Karpas-422 (cell line): ENCODE measurements around the gene UBL7. TPM values are rescaled to one million over a fixed set of nuclear protein-coding genes. Genes with fewer than 3 reads are reported as not detected.

ENCODE experiments used
- DNase-seq: peaks from one replicate; pipeline ENCODE4 v3.0.0-alpha.2; 2015
- H2AFZ ChIP-seq: fragments of 200-600 bp; sonication (generic); 2 replicates; pipeline ENCODE4 v1.6.1; 2014; ENCODE audit warnings: antibody characterized with exemption, low read length, mixed read lengths
- H3K27ac ChIP-seq: fragments of 200-600 bp; sonication (generic); 2 replicates; pipeline ENCODE4 v1.5.1; 2014; ENCODE audit warnings: mild to moderate bottlenecking, low read length, moderate library complexity
- H3K27me3 ChIP-seq: fragments of 200-600 bp; sonication (generic); 2 replicates; pipeline ENCODE4 v1.6.1; 2014; ENCODE audit warnings: low read length, mixed read lengths
- H3K36me3 ChIP-seq: fragments of 200-600 bp; sonication (generic); 2 replicates; pipeline ENCODE4 v1.6.1; 2014; ENCODE audit warnings: low read length, mixed read lengths; ENCODE audit not compliant: insufficient read depth
- H3K4me1 ChIP-seq: fragments of 200-600 bp; sonication (generic); 2 replicates; pipeline ENCODE4 v1.6.1; 2014; ENCODE audit warnings: mild to moderate bottlenecking, low read length, mixed read lengths
- H3K4me2 ChIP-seq: fragments of 200-600 bp; sonication (generic); 2 replicates; pipeline ENCODE4 v1.6.1; 2014; ENCODE audit warnings: low read length, low read depth, mild to moderate bottlenecking; ENCODE audit not compliant: poor library complexity, severe bottlenecking
- H3K4me3 ChIP-seq: fragments of 200-600 bp; sonication (generic); 2 replicates; pipeline ENCODE4 v1.5.1; 2014; ENCODE audit warnings: mild to moderate bottlenecking, antibody characterized with exemption, low read length, mixed read lengths
- H3K79me2 ChIP-seq: fragments of 200-600 bp; sonication (generic); 2 replicates; pipeline ENCODE4 v1.6.1; 2014; ENCODE audit warnings: mild to moderate bottlenecking, low read length, mixed read lengths
- H3K9ac ChIP-seq: fragments of 200-600 bp; sonication (generic); 2 replicates; pipeline ENCODE4 v1.6.0; 2014; ENCODE audit warnings: low read length
- H3K9me2 ChIP-seq: fragments of 200-600 bp; sonication (generic), shearing (Covaris generic); replicated peaks from 2 replicates; pipeline ENCODE4 v1.6.0; 2014; ENCODE audit warnings: mild to moderate bottlenecking, low read length, moderate library complexity; ENCODE audit not compliant: insufficient read depth
- H3K9me3 ChIP-seq: fragments of 300-700, 200-600 bp; sonication (generic); 2 replicates; pipeline ENCODE4 v1.6.1; 2014; ENCODE audit warnings: low read length, mixed read lengths
- H4K20me1 ChIP-seq: fragments of 200-600 bp; sonication (generic); 2 replicates; pipeline ENCODE4 v1.6.1; 2014; ENCODE audit warnings: mild to moderate bottlenecking, antibody characterized with exemption, low read length, low read depth; ENCODE audit not compliant: insufficient read depth
- total RNA-seq: library from RNA; depleted of rRNA; stranded (reverse); fragments of >200 nt; shearing (Covaris generic); gene quantifications from 2 replicates; pipeline ENCODE4 v1.2.3, GENCODE V29; 2014; ENCODE audit warnings: low replicate concordance

UBL7 gene
- total RNA-seq, 1 experiment from 2014 or later, result 84.2 TPM

- peak; percentile 64 for DNase-seq
- H3K9me3 ChIP-seq, result no peaks in the 10 kb centered on the region
- no peaks in the 10 kb centered on the region for H3K27me3 ChIP-seq
- peak overlapping the region; percentile 22; the same call in 1 of the 2 replicates for H3K9ac ChIP-seq
- peak overlapping the region; percentile 35 for H3K27ac ChIP-seq
- no peaks in the 10 kb centered on the region for H3K79me2 ChIP-seq
- no peaks in the 10 kb centered on the region for H3K36me3 ChIP-seq
- H3K4me3 ChIP-seq, result 0 out of 2 replicates have a peak overlapping the region, but pooled peaks have one; percentile 8
- H2AFZ ChIP-seq, result no peak overlapping the region
- peaks cover 98% of the 10 kb centered on the region for H3K4me1 ChIP-seq
- H3K9me2 ChIP-seq, result no peaks in the 10 kb centered on the region
- H4K20me1 ChIP-seq, result no peaks in the 10 kb centered on the region
- H3K4me2 ChIP-seq, result peak overlapping the region; percentile 51
Observed at GRCh38 chr15:74400915-74401757, 59.8 kb downstream of the UBL7 start.

GRCh38 chr15:74400313-74400860 is 60.6 kb downstream of the UBL7 start:
- Histone ChIP-seq H3K9me2 (no peaks in the 10 kb centered on the region), H3K9ac (peak overlapping the region; percentile 27; the same call in 1 of the 2 replicates), H3K9me3 (no peaks in the 10 kb centered on the region), H3K4me3 (peak overlapping the region; percentile 8; the same call in 1 of the 2 replicates), H2AFZ (no peak overlapping the region), H3K27ac (peak overlapping the region; percentile 35), H3K79me2 (no peaks in the 10 kb centered on the region), H3K27me3 (no peaks in the 10 kb centered on the region), H3K4me1 (peaks cover 98% of the 10 kb centered on the region), H3K36me3 (no peaks in the 10 kb centered on the region), H3K4me2 (peak overlapping the region; percentile 51), H4K20me1 (no peaks in the 10 kb centered on the region)
- DNase-seq, result no peak

GRCh38 chr15:74399511-74400312 is 61.2 kb downstream of the UBL7 start:
- Histone ChIP-seq H3K27ac (no peak overlapping the region), H3K4me2 (peak overlapping the region; percentile 51)

GRCh38 chr15:74399100-74399499 is 61.9 kb downstream of the UBL7 start:
- Histone ChIP-seq H3K27ac (no peak overlapping the region), H4K20me1 (no peaks in the 10 kb centered on the region), H3K27me3 (no peaks in the 10 kb centered on the region), H3K36me3 (no peaks in the 10 kb centered on the region), H3K9ac (no peak overlapping the region), H3K4me1 (peaks cover 98% of the 10 kb centered on the region), H3K9me2 (no peaks in the 10 kb centered on the region), H2AFZ (no peak overlapping the region), H3K4me3 (no peak overlapping the region), H3K9me3 (no peaks in the 10 kb centered on the region), H3K79me2 (no peaks in the 10 kb centered on the region), H3K4me2 (no peak overlapping the region)
- no peak for DNase-seq

More at GRCh38 chr15:74399511-74400312, 61.2 kb downstream of the UBL7 start:
- DNase-seq, result no peak
- Histone ChIP-seq H3K79me2 (no peaks in the 10 kb centered on the region), H4K20me1 (no peaks in the 10 kb centered on the region), H3K9me3 (no peaks in the 10 kb centered on the region), H3K36me3 (no peaks in the 10 kb centered on the region), H3K9me2 (no peaks in the 10 kb centered on the region), H3K27me3 (no peaks in the 10 kb centered on the region), H3K4me1 (peaks cover 98% of the 10 kb centered on the region), H3K4me3 (peak overlapping the region; percentile 6; the same call in 1 of the 2 replicates), H2AFZ (no peak overlapping the region), H3K9ac (peak overlapping the region; percentile 27; the same call in 1 of the 2 replicates)

GRCh38 chr15:74398183-74398582 is 62.8 kb downstream of the UBL7 start:
- Histone ChIP-seq H3K79me2 (no peaks in the 10 kb centered on the region), H2AFZ (no peak overlapping the region), H3K9ac (peak overlapping the region; percentile 61), H3K36me3 (no peaks in the 10 kb centered on the region), H3K4me3 (peak overlapping the region; percentile 47; the same call in 1 of the 2 replicates), H3K4me1 (peaks cover 92% of the 10 kb centered on the region), H3K9me3 (no peaks in the 10 kb centered on the region), H3K27me3 (no peaks in the 10 kb centered on the region), H4K20me1 (no peaks in the 10 kb centered on the region), H3K27ac (peak overlapping the region; percentile 83), H3K4me2 (peak overlapping the region; percentile 53), H3K9me2 (no peaks in the 10 kb centered on the region)
- DNase-seq, result no peak

- peak overlapping the region; percentile 61 for H3K9ac ChIP-seq
- H3K4me1 ChIP-seq, result peaks cover 85% of the 10 kb centered on the region
- no peaks in the 10 kb centered on the region for H3K9me2 ChIP-seq
- peak overlapping the region; percentile 83 for H3K27ac ChIP-seq
- peak overlapping the region; percentile 53 for H3K4me2 ChIP-seq
- no peak overlapping the region for H2AFZ ChIP-seq
- peak; percentile 79 for DNase-seq
- no peaks in the 10 kb centered on the region for H3K9me3 ChIP-seq
- no peaks in the 10 kb centered on the region for H3K79me2 ChIP-seq
- H3K4me3 ChIP-seq, result peak overlapping the region; percentile 47
- no peaks in the 10 kb centered on the region for H4K20me1 ChIP-seq
- H3K36me3 ChIP-seq, result no peaks in the 10 kb centered on the region
- H3K27me3 ChIP-seq, result no peaks in the 10 kb centered on the region
Observed at GRCh38 chr15:74397239-74398068, 63.5 kb downstream of the UBL7 start.

GRCh38 chr15:74396445-74397238 is 64.3 kb downstream of the UBL7 start:
- H3K9me2 ChIP-seq, result no peaks in the 10 kb centered on the region
- H3K4me1 ChIP-seq, result peaks cover 81% of the 10 kb centered on the region
- H2AFZ ChIP-seq, result no peak overlapping the region
- peak overlapping the region; percentile 53 for H3K4me2 ChIP-seq
- H3K9ac ChIP-seq, result peak overlapping the region; percentile 61
- H3K9me3 ChIP-seq, result no peaks in the 10 kb centered on the region
- DNase-seq, result peak; percentile 81
- no peaks in the 10 kb centered on the region for H3K79me2 ChIP-seq
- peak overlapping the region; percentile 83 for H3K27ac ChIP-seq
- H3K4me3 ChIP-seq, result peak overlapping the region; percentile 47
- no peaks in the 10 kb centered on the region for H3K27me3 ChIP-seq
- no peaks in the 10 kb centered on the region for H3K36me3 ChIP-seq
- no peaks in the 10 kb centered on the region for H4K20me1 ChIP-seq
